Osteocyte (in vitro differentiated cells): ENCODE data around the gene GNA15. TPM values are rescaled to one million over a fixed set of nuclear protein-coding genes. Genes with fewer than 3 reads are reported as not detected.

Source experiments
- DNase-seq: peaks from one replicate; pipeline ENCODE4 v3.0.0; 2021; ENCODE audit warnings: mixed read lengths; ENCODE audit not compliant: unreplicated experiment; ENCODE audit errors: extremely low spot score
- H3K27ac Mint-ChIP-seq: one replicate; pipeline ENCODE4 v1.8.0; 2021; ENCODE audit warnings: mild to moderate bottlenecking, mixed read lengths; ENCODE audit not compliant: unreplicated experiment
- H3K27me3 Mint-ChIP-seq: one replicate; pipeline ENCODE4 v1.8.0; 2021; ENCODE audit warnings: mixed read lengths; ENCODE audit not compliant: unreplicated experiment
- H3K36me3 Mint-ChIP-seq: one replicate; pipeline ENCODE4 v1.8.0; 2021; ENCODE audit warnings: mixed read lengths; ENCODE audit not compliant: unreplicated experiment
- H3K4me1 Mint-ChIP-seq: one replicate; pipeline ENCODE4 v1.8.0; 2021; ENCODE audit warnings: mixed read lengths; ENCODE audit not compliant: unreplicated experiment
- H3K4me3 Mint-ChIP-seq: one replicate; pipeline ENCODE4 v1.8.0; 2021; ENCODE audit warnings: mild to moderate bottlenecking, moderate library complexity, mixed read lengths; ENCODE audit not compliant: unreplicated experiment
- H3K9me3 Mint-ChIP-seq: one replicate; pipeline ENCODE4 v1.8.0; 2021; ENCODE audit warnings: mixed read lengths; ENCODE audit not compliant: unreplicated experiment
- CTCF ChIP-seq: fragments of 200-600 bp; sonication (generic); IDR thresholded peaks from 2 replicates; pipeline ENCODE4 v1.5.0; 2021; ENCODE audit warnings: antibody characterized with exemption, mild to moderate bottlenecking, moderate library complexity
- total RNA-seq: library from RNA; stranded (reverse); gene quantifications from 2 replicates; pipeline ENCODE4 v1.2.1, GENCODE V29; 2021

Gene GNA15
- total RNA-seq, 1 donor from 2014 or later, result not detected

- no peak for DNase-seq
- Mint-ChIP-seq H3K9me3 (no peaks in the 10 kb centered on the region), H3K27me3 (no peaks in the 10 kb centered on the region), H3K4me3 (no peak overlapping the region), H3K4me1 (peaks cover 9% of the 10 kb centered on the region), H3K27ac (no peak overlapping the region), H3K36me3 (peaks cover 8% of the 10 kb centered on the region)
- TF ChIP-seq CTCF, result no peak
Measured at GRCh38 chr19:3113100-3114017, 22.5 kb upstream of the GNA15 start.

- Mint-ChIP-seq H3K4me3 (no peak overlapping the region), H3K27me3 (no peaks in the 10 kb centered on the region), H3K4me1 (peaks cover 6% of the 10 kb centered on the region), H3K9me3 (no peaks in the 10 kb centered on the region), H3K27ac (no peak overlapping the region), H3K36me3 (peaks cover 5% of the 10 kb centered on the region)
- DNase-seq, result no peak
- no peak for TF ChIP-seq CTCF
Measured at GRCh38 chr19:3114018-3114726, 21.7 kb upstream of the GNA15 start.

GRCh38 chr19:3114811-3115210, 21.0 kb upstream of the GNA15 start:
- no peak for TF ChIP-seq CTCF
- Mint-ChIP-seq H3K27ac (no peak overlapping the region), H3K27me3 (no peaks in the 10 kb centered on the region), H3K9me3 (no peaks in the 10 kb centered on the region), H3K4me3 (no peak overlapping the region), H3K36me3 (peaks cover 5% of the 10 kb centered on the region), H3K4me1 (peaks cover 6% of the 10 kb centered on the region)
- no peak for DNase-seq

- DNase-seq, result no peak
- H3K36me3 Mint-ChIP-seq, result peaks cover 5% of the 10 kb centered on the region
- no peaks in the 10 kb centered on the region for H3K27me3 Mint-ChIP-seq
- H3K27ac Mint-ChIP-seq, result no peak overlapping the region
- H3K9me3 Mint-ChIP-seq, result no peaks in the 10 kb centered on the region
- H3K4me1 Mint-ChIP-seq, result peaks cover 6% of the 10 kb centered on the region
- no peak overlapping the region for H3K4me3 Mint-ChIP-seq
- TF ChIP-seq CTCF, result no peak
Measured at GRCh38 chr19:3115411-3115810, 20.4 kb upstream of the GNA15 start.

GRCh38 chr19:3115916-3116602, 19.8 kb upstream of the GNA15 start:
- Mint-ChIP-seq H3K9me3 (no peaks in the 10 kb centered on the region), H3K36me3 (peaks cover 5% of the 10 kb centered on the region), H3K27ac (no peak overlapping the region), H3K27me3 (no peaks in the 10 kb centered on the region), H3K4me1 (peaks cover 6% of the 10 kb centered on the region), H3K4me3 (no peak overlapping the region)
- DNase-seq, result no peak
- no peak for TF ChIP-seq CTCF
